Kidney epithelial cell (primary cell): ENCODE results near the gene HS6ST3. TPM values are rescaled to one million over a fixed set of nuclear protein-coding genes. Genes with fewer than 3 reads are reported as not detected.

ENCODE experiments used
- DNase-seq: peaks from one replicate; pipeline ENCODE4 v3.0.0-alpha.2; 2010; ENCODE audit warnings: low read depth
- H3K27me3 ChIP-seq: 2 replicates; pipeline ENCODE4 v1.6.0; 2011; ENCODE audit warnings: low read length; ENCODE audit not compliant: control insufficient read depth, insufficient read depth
- H3K36me3 ChIP-seq: 2 replicates; pipeline ENCODE4 v1.5.1; 2011; ENCODE audit warnings: low read length; ENCODE audit not compliant: control insufficient read depth, insufficient read depth
- H3K4me3 ChIP-seq: 2 replicates; pipeline ENCODE4 v1.5.1; 2011; ENCODE audit warnings: low read depth, mild to moderate bottlenecking, control low read depth, low read length
- total RNA-seq: library from RNA; depleted of rRNA; stranded (reverse); fragments of >200 nt; gene quantifications from 2 replicates; pipeline ENCODE4 v1.2.3, GENCODE V29; 2015
- TF ChIP-seq, protein P1 (sequence below): IDR thresholded peaks from 2 replicates; pipeline ENCODE4 v1.5.1; 2011; ENCODE audit warnings: mild to moderate bottlenecking, moderate library complexity, low read length, control low read depth, inconsistent platforms; ENCODE audit not compliant: insufficient read depth, poor library complexity, severe bottlenecking

The HS6ST3 gene
- total RNA-seq, 1 donor from 2014 or later = 0.38 TPM

DNA sequence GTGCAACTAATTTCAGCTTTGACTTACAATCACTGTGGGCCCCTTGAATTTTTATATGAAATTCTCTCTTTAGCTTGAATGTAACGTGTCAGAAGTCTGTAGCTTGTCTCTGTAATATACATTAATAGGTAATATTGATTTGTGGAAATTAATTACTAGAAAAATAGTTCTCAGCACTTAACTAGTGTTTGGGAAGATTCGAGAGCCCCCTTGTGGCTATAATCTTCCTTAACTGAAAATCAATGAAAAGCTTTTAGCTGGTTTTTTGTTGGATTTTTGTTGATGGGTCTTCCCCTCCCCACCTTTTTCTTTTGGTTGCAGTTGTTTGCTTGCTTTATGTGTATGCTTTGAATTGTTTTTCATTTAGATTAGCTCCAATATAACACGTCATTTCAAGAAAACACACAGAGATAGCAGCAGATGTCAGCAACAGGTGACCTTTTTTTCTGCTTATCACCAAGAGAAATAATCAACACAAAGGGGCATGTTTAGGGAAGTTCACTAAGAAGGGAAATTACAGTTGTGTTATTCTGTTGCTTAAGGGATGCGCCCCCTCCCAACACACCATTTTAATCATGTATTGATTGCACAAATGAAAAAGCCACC lies 727.5 kb downstream of the HS6ST3 start:
- no peaks in the 10 kb centered on the region for H3K27me3 ChIP-seq
- TF ChIP-seq, protein P1, sequence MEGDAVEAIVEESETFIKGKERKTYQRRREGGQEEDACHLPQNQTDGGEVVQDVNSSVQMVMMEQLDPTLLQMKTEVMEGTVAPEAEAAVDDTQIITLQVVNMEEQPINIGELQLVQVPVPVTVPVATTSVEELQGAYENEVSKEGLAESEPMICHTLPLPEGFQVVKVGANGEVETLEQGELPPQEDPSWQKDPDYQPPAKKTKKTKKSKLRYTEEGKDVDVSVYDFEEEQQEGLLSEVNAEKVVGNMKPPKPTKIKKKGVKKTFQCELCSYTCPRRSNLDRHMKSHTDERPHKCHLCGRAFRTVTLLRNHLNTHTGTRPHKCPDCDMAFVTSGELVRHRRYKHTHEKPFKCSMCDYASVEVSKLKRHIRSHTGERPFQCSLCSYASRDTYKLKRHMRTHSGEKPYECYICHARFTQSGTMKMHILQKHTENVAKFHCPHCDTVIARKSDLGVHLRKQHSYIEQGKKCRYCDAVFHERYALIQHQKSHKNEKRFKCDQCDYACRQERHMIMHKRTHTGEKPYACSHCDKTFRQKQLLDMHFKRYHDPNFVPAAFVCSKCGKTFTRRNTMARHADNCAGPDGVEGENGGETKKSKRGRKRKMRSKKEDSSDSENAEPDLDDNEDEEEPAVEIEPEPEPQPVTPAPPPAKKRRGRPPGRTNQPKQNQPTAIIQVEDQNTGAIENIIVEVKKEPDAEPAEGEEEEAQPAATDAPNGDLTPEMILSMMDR = peak; percentile 40
- H3K4me3 ChIP-seq = no peak overlapping the region
- DNase-seq = peak; percentile 2
- no peaks in the 10 kb centered on the region for H3K36me3 ChIP-seq

DNA sequence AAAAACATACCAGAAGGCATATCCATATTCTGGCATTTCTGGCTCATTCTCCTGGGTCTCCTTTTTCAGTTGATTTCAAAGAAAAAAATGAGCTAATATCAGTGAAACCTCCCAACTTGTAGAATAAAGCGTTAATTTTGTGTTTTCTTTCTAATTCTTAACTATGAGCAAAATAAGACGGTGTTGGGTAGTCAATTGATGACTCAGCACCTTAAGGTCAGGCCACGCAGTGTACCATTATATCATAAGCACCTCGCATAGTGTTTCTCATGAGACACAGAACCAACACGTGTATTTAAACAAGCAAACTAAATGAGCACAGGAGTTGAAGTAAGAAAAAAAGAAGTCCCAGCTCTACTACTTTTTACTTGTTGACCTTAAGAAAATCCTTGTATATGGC lies 729.5 kb downstream of the HS6ST3 start:
- Histone ChIP-seq H3K4me3 (no peak overlapping the region), H3K36me3 (no peaks in the 10 kb centered on the region), H3K27me3 (no peaks in the 10 kb centered on the region)
- no peak for DNase-seq
- TF ChIP-seq, protein P1 = no peak

DNA sequence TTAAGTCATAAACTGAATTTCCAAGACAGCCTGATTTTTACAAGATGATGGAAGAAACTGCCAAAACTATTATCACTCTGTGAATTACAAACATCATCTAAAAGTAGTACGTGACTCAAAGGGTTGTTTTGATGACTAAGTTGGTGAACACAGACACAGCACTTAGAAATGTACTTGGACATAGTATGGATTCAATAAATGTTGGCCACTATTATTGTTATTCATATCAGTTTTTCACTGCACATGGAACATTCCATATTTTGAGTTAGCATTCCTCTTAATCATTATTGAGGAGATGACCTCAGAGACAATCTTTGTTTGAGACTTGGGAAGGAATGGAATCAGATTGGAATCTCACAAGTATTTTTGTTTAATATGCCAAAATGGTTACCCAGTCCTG lies 731.5 kb downstream of the HS6ST3 start:
- no peaks in the 10 kb centered on the region for H3K36me3 ChIP-seq
- no peak for DNase-seq
- TF ChIP-seq, protein P1 = no peak
- H3K27me3 ChIP-seq = no peaks in the 10 kb centered on the region
- no peak overlapping the region for H3K4me3 ChIP-seq

DNA sequence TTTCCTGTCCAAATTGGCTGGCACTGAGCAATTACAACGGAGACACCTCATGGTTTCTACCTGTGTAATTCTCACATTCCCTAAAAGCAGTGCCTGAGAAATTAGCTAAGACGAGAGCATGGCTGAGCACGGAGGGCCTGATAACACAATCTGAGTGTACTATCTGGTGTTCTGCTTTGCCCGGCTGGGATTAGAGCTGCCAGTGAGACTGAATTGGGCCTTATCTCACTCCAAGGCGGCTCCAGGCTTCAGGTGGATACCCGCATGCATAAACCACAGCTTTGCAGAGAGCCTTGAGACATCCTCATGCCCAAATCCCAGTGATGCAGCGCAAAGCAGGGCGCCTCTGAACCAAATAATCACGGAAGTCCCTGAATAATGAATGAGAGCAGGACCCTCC lies 732.1 kb downstream of the HS6ST3 start:
- no peak for DNase-seq
- TF ChIP-seq, protein P1 = no peak
- Histone ChIP-seq H3K4me3 (no peak overlapping the region), H3K36me3 (no peaks in the 10 kb centered on the region), H3K27me3 (no peaks in the 10 kb centered on the region)

DNA sequence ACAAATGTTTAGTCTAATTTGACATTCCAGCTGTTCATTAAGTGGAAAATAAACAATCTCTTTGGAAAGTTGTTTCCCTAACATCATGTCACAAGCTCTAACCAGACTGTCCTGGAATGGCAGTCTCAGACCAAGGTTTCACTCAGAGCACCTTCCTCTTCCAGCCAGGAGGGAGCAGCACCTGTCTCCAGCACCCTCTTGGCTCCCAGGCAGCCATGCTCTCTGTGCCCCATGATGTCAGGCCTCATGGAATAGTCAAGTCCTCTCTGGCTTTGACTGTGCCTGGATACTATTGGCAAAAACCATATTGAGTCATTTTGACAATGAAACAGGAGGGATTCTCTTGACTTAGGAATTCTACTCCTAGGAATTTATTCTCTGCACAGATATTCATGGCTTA lies 733.0 kb downstream of the HS6ST3 start:
- no peak for DNase-seq
- TF ChIP-seq, protein P1 = peak; percentile 39
- Histone ChIP-seq H3K4me3 (no peak overlapping the region), H3K27me3 (no peaks in the 10 kb centered on the region), H3K36me3 (no peaks in the 10 kb centered on the region)

DNA sequence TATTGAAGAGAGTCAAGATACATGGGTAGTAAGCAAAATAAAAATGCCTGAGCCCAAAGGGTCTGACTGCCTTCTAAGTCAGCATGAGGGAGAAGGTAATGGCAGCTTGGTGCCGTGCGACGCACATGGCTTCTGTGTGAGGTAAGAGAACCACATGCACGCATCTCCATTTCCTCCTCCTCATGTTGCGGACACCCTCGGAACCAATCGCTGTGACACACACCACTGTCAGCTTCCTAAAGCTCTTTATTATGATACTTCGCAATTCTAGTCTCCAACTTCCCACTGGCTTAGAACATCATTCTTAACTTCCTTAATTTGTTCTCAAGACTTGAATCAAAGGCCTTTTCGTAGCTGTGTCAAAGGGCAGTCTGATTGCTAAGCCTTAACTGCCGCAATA lies 734.2 kb downstream of the HS6ST3 start:
- TF ChIP-seq, protein P1 = no peak
- Histone ChIP-seq H3K27me3 (no peaks in the 10 kb centered on the region), H3K4me3 (no peak overlapping the region), H3K36me3 (no peaks in the 10 kb centered on the region)
- DNase-seq = no peak
